GM23248 (cell line): ENCODE results near the gene F13B.

ENCODE experiments used
- EZH2 ChIP-seq: fragments of 200-600 bp; sonication (generic); IDR thresholded peaks from 2 replicates; pipeline ENCODE4 v1.6.1; 2018; ENCODE audit warnings: antibody characterized with exemption, mild to moderate bottlenecking; ENCODE audit not compliant: insufficient read depth, poor library complexity, severe bottlenecking
- EZH2phosphoT487 ChIP-seq: fragments of 200-600 bp; sonication (generic); IDR thresholded peaks from 2 replicates; pipeline ENCODE4 v1.6.1; 2018; ENCODE audit warnings: antibody characterized with exemption, moderate library complexity, mild to moderate bottlenecking, low read depth; ENCODE audit not compliant: insufficient read depth

DNA sequence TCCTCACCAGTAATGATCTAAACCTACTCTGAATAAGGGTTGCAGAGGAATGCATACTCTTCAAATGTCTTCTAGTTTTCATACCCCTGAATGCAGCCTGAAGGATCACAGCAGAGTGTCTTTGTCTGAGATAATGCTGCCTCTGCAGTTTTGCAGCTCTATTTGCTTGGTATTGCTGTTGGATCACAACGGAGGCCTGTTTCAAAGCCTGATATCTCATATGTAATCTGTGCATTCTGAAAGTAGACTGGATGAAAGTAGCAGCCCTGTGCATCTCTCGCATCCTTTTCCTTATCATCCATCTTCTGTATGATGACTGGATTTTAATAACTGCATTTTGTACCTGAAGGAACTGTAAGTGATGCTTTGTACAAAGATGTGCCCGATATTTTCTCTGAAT lies 34.9 kb upstream of the F13B start:
- TF ChIP-seq EZH2phosphoT487 (no peak), EZH2 (no peak)
